GM18870 (cell line): ENCODE measurements around the gene MAGEF1.

Experiments used
- ATAC-seq: cut with Tn5 transposase; IDR thresholded peaks from one replicate; pipeline ENCODE4 v1.9.1; 2021; ENCODE audit warnings: moderate library complexity; ENCODE audit not compliant: unreplicated experiment

Gene MAGEF1, protein sequence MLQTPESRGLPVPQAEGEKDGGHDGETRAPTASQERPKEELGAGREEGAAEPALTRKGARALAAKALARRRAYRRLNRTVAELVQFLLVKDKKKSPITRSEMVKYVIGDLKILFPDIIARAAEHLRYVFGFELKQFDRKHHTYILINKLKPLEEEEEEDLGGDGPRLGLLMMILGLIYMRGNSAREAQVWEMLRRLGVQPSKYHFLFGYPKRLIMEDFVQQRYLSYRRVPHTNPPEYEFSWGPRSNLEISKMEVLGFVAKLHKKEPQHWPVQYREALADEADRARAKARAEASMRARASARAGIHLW

GRCh38 chr3:184711493-184712247 lies at the start of gene MAGEF1:
Gene MAGEF1 (minus strand): TSS chr3:184712064. CDS start chr3:184711821, 243 bp downstream.
- peak; percentile 57 for ATAC-seq

- no peak for ATAC-seq
Measured at GRCh38 chr3:184761075-184761841, 49.4 kb upstream of the MAGEF1 start.

GRCh38 chr3:184760337-184761074 lies 48.6 kb upstream of the MAGEF1 start:
- ATAC-seq = no peak

DNA sequence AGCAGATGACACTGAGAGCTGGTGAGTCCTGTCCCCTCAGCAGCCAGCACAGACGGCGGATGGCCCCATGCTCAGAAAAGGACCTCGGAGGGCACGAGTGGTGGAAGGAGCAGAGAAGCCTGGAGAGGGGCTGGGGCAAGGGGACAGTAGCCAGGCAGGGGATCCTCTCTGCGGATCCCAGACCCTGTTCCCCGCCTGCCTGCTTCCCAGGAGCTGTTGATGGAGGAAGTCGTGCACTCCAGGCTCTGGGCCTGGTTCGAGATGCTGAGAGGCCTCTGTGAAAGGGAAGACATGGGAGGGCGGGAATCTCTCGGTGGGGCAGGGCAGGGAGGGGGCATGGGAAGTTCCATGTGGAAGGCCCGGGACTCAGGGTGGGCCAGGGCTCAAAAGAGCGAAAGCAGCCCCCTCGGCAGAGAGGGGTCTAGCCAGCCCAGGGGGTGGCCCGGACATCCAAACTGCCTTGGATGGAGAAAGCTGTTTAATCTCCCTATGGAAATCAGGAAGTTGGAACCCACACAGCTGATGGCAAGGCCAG lies 47.9 kb upstream of the MAGEF1 start:
- no peak for ATAC-seq

DNA sequence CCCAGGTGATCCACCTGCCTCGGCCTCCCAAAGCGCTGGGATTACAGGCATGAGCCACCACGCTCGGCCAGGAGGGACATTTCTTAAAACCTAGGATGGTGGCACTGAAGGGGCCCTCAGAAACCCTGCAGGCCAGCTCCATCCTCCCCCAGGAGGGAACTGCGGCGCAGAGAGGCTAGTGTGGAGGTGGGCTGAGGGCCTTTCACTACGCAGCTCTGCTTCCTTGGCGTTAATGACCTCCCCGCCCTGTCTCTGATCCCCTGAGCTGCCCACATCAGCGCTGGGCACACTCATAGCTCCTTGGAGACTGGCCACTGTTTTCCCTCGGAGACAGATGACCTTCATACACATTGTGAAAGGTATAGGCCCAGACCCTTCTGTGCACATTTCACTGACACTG lies 46.2 kb upstream of the MAGEF1 start:
- no peak for ATAC-seq

DNA sequence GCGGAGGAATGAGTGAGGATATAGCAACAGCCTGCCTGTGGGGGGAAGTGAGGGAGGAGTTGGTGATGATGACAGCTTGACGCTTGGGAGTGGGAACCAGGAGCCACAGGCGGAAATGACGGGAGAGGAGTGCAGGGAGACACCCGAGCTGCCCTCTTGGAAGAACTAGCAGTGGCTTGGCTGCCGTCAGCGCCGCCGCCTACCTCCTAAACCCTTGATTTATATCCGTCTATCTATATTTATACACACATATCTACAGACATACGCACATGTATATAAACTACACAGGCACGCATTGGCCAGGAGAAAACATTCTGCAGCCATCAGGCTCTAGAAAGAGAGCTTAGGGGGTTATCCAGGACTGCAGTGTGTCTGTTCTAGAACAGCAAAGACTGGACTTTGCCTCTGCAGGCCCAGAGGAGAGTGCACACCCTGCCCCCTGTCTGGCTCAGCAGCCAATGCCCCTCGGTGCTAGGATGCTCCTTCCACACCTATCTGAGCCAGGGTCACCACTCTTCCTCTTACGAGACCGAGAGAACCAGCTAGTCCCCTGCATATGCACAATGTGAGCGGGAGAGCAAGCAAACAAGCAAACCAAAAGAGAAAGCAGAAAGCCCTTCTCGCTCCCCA lies 45.3 kb upstream of the MAGEF1 start:
- ATAC-seq = no peak

GRCh38 chr3:184756151-184757021 lies 44.5 kb upstream of the MAGEF1 start:
- no peak for ATAC-seq

DNA sequence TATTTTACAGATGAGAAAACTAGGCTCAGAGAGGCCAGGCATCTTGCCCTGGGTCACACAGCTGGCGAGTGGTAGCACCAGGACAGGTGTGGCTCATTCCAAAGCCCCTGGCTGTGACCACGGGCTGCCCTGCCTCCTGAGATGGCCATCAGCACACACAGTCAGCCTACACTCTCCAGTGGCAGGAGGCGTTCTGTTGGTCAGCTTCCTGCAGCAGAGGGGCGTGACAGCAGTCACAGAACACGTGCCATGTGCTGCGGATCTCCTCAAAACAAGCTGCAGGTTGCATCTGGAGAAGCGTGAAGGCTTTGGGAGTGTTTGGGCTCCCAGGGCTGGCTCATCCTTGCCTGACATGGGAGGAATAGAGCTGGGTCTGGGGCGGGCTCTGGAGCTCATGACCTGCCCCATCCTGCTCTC lies 43.5 kb upstream of the MAGEF1 start:
- ATAC-seq = no peak

DNA sequence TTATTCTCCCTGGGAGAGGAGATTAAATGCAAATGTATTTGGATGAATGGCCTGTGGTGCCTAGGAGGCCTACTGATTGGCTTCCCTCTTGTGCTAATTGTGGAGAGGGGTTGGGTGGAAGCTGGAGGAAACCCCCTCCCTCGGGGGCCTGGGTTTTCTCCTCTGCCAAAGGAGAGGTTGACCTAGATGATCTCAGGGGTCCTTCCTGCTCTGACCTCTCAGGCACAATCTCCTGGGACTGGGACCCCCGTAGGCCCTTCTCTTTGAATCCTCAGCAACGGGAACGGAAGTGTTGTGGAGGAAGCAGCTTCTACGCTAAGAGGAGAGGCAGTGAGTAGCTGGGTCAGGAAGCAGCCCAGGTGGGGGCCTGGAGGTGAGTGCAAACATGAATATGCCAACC lies 40.5 kb upstream of the MAGEF1 start:
- ATAC-seq = no peak

DNA sequence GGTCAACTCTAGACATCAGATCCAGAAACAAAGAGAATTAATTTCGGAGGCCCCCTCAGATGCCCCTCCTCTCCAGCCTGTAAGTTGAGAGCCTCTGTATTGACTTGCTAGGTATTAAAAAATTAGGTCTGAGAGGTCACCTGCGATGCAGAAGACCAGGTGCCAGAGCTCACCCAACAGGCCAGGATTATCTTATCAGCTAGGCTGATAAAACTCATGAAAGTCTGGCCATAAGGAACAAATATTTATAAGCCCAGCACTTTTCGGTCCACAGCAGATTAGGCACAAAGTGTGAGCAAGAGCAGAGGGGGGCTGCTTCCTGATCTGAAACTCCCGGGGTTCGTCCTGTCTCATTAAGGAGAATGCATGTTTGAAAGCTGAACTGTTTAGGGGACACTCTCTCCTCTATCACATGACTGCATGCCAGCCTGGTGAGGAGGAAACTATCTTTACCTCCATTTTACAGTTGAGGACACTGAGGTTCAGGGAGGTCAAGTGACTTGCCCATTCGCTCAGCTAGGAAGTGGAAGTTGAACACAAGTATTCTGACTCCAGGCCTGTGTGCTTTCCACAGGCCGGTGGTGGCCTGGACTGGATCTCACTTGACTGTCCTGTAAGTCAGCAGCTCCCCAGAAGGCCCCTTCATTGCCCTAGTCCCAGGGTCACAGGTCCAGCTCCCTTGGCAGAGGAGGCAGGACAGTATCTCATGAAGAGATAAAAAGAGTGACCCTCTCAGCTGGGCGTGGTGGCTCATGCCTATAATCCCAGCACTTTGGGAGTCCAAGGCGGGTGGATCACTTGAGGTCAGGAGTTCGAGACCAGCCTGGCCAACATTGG lies 39.6 kb upstream of the MAGEF1 start:
- no peak for ATAC-seq

GRCh38 chr3:184750349-184751083 lies 38.7 kb upstream of the MAGEF1 start:
- no peak for ATAC-seq

DNA sequence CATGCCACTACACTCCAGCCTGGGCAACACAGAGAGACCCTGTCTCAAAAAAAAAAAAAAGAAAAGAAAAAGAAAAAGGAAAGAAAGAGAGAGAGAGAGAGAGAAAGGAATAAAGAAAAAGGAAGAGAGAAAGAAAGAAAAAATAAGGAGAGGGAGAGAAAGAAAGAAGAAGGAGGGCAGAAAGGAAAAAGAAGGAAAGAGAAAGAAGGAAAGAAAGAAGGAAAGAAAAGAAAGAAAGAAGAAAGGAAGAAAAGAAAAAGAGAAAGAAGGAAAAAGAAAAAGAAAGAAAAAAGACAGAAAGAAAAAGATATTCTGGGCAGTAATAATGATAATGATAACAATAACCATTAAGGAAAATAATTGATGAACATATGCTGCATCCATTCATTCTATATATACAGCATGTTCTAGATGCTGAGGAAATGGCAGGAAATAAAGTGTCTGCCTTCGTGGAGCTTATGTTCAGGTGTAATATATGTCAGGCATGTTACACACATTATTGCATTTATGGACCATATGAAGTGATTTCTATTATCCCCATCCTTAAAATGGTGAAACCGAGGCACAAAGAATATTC lies 37.4 kb upstream of the MAGEF1 start:
- no peak for ATAC-seq

DNA sequence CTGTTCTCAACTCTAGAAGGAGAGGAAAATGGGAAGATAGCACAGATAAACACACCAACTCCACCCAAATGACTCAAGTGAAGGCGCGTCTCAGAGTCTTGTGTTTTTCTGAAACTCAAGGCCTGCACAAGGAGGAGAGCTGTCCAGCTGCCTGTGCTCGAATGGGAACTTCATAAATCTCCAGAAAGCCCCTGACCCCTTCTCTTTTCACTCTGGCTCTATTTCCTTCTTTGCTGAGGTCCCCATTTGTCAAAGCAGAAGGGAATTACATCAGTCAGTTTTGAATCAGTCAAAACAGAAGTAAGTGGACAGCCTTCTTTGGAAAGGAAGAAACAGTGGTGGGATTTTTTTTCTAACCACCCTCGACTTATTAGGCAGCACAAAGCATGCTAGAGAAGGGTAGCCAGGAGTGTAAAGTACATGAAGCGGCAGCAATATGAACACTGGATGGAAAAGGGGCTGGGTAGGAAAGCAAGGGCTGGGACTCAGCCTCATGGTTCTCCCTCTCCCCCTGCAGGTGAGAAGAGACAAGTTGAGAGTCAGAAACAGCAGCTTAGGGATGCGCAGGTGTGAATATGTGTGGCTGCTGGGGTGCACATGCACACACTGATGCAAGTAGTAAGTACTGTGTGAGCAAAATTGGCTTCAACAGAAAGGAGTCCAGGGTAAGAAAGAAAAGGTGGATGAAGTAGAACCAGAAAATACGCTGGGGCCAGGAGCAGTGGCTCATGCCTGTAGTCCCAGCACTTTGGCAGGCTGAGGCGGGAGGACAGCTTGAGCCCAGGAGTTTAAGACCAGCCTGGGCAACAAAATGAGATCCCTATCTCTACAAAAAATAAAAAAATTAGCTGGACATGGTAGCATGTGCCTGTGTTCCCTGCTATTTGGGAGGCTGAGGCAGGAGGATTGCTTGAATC lies 36.6 kb upstream of the MAGEF1 start:
- no peak for ATAC-seq

DNA sequence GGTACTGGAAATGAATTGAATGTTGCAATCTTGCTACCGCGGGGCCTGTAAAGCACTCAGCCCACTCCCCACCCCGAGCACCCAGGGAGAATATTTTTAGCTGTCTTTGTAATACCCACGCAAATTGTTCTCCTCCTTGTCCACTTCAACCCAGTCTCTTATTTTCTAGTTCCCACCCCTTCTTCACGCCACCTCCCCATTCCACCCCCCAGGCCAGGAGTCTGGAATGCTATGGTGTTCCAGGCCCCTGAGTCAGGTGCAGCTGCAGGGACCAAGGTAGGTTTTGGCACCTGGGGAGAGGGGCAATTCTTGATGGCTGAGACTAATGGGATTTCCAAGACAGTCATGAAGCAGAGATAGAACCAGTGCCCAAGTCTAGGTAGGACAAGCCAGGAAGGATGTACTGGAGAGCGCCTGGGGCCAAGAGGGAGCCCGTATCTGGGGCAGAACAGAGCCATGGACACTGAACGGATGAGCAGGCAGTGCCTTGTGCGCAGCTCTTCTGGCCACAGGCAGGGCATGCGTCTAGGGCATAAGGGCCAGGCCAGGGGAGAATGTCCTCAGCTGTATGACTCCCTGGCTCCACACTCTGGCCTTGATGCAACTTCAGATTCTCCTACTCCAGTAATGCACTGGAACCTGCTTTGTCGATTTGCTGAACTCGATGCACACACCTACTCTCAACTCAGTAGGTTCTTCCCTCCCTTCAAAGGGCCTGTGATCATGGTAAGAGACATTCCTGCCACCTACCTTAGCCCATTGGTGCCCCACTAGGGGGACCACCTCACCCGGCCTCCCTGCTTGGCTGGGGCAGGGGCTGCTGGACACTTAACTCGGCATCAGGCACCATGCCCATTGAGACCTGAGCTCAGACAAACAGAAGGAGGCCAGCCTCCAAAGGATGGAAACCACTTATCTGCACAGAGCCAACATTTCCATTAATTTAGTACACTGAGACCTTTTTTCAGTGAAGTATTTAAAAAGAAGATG lies 34.6 kb upstream of the MAGEF1 start:
- ATAC-seq = no peak

GRCh38 chr3:184745526-184745925 lies 33.7 kb upstream of the MAGEF1 start:
- no peak for ATAC-seq
